SIG-M5 (cell line): Measurements from ENCODE around the gene FMN1.

ENCODE experiments used
- DNase-seq: peaks from one replicate; lab custom pipeline; 2025; lab: John Stamatoyannopoulos, UW

FMN1 gene

DNA sequence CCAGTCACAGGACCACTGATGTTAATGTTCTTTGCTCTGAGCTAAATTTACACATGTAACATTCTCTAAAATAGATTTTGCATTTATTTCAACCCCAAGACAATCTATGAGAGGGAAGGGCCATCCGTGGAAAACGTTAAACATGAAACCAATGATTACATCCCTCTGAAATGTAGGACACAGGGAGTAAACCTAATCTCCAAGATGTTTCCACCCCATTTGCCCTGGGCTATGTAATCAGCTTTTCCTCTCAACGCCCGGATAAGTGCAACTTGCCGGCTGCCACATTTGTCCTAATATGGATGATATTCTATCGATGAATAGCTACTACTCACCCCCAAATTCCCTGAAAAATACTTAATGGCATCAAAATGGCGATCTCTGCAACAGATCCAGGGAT lies 6.4 kb upstream of the FMN1 start:
- no peak for DNase-seq

DNA sequence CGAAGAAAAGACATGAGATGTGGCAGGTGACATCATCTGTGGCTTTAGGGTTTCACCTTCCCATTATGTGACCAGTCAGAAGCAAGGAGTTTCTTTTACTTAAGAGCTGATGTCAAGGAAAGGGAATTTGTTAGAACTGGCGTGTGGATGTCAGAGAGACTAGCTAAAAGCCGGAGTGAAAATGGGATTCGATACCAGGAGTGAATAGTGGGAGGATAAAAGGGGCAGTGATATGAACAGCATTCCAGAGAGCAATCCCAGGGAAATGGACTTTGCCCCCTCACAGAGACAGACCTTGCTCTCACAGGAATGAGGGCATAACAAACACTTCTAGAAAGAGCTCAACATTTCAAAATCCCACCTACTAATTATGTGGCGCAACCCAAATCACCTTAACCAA lies 5.9 kb upstream of the FMN1 start:
- no peak for DNase-seq

DNA sequence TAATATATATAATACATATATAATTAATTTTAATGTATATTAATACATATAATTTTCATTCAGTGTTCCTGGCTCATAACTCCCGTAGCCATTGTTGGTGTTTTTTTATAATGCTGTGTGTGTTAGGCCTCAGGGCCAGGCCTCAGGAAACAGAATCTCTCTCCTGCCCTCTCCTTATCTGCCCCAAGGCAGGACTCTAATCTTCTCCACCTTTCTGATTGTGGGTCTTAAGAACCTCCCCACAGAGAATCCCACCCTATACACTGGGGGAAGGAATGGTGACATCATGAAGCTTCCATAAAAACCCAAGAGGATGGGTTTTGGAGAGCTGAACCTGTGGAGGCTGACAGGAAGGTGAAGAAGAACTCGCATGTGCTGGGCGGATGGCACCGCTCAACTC lies 4.0 kb upstream of the FMN1 start:
- no peak for DNase-seq

DNA sequence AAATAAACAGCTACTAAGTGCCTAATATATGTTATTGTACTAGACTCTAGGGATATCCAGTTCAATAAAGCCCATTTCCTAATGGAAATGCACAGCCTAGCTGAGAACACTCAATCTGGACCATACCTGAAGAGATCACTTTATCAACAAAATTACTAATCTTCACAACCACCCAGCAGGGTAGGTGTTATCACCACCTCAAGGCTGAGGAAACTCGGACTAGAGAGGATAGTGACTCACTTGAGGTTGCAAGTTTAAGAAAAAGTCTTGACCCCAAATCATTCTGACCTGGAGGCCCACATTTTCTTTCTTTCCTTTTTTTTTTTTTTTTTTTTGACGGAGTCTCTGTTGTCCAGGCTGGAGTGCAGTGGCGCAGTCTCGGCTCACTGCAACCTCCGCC lies 3.1 kb upstream of the FMN1 start:
- no peak for DNase-seq

DNA sequence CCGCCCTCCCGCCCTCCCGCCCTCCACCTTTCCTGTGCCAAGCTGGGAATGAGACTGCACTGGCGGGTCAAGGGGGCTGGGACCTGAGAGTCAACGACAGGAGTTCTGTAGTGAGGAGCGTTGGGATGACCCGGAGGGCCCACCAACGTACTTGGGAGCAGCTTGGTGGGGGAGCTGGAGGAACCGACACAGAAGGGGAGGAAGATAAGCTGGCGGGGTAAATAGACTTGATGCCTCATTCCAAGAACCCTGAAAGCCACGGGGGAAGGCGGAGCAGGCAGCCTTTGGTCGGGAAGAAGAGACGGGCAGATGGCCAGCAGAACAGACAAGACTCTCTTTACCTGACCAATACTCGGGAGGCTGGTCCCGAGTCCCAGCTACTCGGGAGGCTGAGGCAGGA lies 277 bp downstream of the FMN1 start:
- DNase-seq = no peak

DNA sequence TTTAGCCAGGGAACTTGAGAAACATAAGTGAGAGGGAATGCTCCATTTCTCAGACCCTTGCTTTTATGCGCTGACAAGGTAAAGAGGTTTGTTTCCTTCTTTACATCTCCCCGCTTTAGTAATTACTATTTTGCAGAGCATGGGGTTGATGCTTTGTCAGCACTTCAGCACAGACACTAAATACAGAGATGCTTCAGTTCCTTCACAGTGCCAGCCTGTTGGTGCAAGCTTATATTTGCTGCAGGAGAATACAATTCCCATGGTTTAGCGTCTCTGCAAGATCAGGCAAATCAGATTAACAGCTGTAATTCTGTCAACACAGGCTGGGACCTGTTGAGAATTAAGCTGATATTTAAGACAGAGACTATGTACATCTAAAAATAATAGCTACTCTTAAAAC lies 2.9 kb downstream of the FMN1 start:
- no peak for DNase-seq

DNA sequence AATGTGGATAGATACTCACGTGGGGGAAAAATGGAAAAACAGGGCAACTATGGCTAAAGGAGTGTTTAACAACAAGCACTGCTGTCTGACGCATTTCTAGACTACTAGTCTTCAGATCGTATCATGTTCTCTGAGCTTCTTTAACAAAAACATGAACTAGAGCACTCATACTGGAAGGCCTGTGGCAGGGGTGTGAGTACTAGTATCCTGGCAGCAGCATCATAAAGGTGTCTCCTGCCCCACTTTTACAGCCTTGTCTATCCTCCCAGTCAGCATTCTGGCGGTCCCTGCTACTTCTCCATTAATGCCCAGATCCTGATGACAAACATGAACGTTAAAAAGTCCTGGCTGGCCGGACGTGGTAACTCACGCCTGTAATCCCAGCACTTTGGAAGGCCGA lies 4.0 kb downstream of the FMN1 start:
- no peak for DNase-seq

DNA sequence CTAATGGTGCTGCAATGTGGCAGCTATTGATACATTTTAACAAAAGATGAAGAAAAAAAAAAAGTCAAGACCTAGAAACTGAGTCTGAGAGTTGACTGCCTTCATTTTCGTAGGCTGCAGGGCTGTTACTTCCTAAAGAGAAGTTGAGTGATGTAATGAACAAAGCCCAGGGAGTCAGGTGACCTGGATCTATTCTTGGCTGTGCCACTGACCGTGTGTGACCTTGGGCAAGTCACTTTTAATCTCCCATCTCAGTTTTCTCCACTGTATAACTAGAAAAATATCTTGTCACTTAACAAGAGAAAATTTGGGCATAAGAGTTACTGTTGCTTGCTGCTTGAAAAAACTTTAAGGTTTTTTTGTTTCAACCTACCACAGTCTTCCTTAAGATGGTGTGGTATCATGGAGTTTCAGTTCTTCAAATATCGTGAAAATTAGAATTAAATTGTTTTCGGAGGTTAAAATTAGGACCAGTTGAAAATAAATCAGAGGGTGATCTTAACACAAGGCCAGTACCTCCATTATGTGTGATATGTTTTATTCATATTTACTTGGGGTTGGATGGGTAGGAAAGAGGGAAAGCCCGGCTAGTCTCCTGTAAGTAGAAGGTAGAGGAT lies 5.8 kb downstream of the FMN1 start:
- DNase-seq = no peak

DNA sequence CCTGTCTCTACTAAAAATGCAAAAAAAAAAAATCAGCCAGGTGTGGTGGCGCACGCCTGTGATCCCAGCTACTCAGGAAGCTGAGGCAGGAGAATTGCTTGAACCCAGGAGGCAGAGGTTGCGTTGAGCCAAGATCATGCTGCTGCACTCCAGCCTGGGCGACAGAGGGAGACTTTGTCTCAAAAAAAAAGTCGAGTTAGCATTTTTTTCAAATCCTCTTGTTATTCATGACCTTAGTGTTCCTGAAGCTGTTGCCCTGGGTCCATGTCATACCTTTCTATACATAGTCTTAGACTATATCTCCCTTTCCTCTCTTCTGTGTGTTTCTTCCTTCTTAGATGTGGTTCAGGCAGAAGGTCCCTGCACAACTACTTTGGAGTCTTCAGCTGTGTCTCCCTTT lies 6.4 kb downstream of the FMN1 start:
- DNase-seq = no peak

DNA sequence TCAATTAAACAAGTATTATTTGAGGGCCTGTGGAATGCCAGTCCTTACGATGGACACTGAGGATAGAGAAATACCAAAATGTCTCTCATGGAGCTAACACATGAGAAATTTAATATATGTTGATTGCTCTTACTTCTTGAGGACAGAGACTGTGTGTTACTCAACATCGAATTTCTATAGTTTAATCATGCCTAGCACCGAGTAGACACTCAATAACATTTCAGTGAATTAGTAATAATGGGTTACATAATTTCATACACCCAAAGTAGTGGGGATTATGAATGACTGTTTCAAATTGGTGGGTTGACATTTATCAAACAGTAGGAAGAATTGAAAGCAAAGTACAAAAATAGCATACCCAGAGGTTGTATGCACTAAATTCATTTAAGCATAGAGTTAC lies 11.2 kb downstream of the FMN1 start:
- no peak for DNase-seq

DNA sequence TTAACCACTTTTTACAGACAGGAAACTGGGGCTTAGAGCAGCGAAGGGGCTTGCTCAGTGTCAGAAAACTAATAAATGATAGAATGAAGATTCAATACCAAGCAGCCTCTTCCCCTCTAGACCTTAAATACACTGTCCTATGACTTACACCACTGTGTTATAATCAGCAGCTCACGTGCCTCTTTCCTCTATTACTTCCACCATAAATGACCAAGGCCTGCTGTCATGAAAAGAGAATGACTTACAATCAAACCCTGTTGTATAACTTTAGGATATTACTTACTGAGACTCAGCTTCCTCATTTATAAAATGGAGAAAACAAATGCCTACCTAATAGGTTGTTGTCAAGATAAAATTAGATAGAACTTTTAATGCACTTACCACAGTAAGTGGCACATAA lies 11.6 kb downstream of the FMN1 start:
- no peak for DNase-seq

DNA sequence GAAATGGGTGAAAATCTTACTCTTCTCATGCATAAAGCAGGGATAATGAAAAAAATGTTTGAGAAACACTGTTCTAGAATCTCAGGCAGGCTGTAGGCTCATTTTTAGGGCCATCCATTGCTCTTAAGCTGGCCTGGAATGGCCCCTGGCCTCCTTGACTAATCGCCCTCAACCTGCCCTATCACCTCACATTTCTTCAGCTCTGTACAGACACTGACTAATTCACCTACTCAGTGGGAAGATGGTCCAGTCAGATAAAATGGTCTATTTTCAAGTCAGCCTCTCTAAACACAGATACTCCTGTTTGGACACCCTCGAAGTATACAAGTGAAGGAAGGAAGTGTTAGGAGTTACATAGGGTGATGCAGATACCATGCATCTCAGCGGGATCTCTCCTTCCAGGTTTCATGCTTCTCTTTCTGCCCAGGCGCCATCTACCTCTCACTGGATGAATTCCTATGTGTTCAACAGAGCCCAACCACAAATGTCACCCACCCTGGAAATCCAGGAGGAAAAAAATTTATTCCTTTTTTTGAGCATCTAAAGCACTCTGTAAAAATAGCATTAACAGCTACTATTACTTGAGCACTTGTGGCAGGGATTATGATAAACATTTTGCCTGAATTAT lies 12.1 kb downstream of the FMN1 start:
- DNase-seq = no peak

DNA sequence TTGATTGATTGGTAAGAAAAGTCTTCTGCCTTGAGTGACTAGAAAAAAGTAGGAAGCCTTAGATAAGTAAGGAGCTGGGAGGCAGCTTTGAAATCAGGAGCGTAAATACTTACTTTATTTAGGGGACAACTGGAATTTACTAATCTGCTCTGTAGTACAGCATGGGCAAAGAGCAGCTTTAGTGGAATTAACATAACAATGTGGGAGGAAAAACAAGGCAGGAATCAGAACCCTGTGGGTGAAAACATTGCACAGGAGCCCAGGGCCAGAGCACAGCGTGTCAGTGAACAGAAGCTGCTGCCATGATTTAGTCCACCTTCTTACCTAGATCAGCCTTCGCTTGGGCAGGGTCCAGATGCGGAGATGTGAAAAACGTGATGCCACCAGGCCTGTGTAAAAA lies 14.6 kb downstream of the FMN1 start:
- DNase-seq = no peak

DNA sequence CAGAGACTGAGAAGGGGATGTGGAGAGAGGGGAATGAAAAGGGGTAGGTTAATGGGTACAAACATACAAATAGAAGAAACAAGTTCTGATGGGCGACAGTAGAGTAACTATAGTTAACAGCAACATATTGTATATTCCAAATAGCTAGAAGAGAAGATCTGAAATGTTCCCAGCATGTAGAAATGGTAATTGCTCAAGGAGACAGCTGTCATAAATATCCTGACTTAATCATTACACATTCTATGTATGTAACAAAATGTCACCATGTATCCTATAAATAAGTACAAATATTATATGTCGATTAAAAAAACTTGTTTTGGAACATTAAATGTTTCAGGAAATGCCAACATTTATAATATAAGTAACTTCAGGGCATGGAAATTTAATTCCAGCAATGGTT lies 23.3 kb downstream of the FMN1 start:
- no peak for DNase-seq

DNA sequence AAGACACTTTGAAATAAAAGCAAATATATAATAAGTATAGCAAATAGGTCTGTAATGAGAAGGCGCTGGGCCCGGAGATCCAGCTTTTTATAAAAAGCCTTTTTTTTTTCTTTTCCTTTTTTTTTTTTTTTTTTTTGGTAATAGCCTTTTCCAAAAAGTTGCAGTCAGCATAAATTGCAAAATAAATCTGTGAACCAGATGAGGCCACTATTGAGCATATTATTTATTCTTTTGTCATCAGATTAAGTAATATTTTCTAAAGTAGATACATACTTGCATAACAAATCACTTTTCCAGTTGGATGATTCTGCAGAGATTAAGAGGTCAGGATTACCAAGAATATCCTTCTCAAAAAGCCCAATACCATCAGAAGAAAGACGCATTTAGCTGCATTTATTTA lies 24.9 kb downstream of the FMN1 start:
- no peak for DNase-seq

DNA sequence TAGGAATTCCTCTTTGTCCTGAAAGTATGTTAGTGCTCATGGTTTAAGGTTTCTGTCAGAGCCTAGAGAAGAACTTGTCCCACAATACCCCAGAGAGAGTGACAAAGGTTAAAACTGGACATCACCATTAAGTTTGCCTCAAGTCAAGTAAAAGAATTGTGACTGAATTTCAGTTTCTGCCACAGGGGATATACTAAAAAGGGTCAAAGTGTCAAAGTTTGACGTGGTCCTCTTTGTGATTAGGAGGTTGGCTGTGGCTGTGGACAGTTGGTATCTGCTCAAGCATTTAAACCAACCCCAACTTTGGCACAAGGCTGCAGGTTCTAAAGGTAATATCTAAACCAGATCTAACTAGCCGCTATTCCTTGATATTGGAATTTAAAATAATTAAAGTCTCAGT lies 26.1 kb downstream of the FMN1 start:
- DNase-seq = no peak

DNA sequence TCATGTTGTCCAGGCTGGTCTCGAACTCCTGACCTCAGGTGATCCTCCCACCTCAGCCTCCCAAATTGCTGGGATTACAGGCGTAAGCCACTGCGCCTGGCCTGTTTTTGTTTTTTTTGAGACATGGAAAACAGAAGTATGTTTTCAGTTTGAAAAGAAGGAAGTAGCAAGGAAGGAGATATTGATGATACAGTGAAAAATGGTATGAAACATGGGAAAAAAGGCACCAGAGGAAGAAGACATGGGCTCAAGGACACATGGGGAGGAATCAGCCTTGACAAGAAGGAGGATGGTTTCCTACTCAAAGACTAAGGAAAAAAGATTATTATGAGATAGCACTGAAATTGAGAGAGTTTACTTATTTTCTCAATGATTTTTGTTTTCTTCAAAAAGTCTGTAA lies 30.7 kb downstream of the FMN1 start:
- no peak for DNase-seq

DNA sequence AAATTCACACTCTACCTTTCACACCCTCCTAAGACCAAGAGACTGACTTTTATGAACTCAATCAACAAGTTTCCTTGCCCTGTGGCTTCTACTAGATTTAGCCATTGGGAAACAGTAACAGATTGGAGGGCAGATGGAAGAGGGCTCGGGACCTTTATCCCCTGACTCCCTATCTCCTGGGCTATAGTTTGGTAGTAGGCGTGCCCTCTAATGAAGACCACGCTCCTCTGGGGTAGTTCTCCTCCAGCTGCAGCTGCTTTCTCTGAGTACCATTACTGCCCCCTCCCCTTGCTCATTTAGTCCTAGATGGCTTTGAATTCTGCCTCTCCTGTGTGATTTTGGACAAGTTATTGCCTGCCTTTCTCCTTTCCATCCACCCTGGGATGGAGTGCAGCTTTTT lies 33.3 kb downstream of the FMN1 start:
- DNase-seq = no peak

DNA sequence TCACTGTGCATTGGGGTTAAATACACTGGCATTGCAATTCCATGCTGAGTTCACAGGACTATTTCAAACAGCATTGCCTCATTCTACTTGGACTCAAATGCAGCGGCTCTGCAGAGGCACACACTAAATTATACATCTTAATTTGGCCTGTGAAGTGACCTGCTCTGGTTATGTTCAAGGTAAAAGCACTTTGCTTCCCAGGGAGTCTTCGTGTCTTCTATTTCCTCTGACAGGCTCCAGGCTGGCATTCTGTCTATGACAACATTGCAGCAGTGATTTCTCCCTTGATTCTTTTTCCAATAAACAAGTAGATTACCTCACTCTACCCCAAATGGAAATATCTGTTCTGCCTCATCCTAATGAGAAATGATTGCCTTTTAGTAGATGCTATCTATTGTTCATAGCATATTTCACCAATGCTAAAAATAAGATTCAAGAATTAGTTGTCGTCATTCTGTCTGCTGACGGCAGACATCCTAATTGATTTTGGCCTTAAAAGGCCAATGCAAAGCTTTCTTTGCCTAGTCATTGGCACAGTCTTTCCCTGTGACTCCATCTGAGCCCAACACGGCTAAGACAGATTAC lies 33.8 kb downstream of the FMN1 start:
- no peak for DNase-seq

DNA sequence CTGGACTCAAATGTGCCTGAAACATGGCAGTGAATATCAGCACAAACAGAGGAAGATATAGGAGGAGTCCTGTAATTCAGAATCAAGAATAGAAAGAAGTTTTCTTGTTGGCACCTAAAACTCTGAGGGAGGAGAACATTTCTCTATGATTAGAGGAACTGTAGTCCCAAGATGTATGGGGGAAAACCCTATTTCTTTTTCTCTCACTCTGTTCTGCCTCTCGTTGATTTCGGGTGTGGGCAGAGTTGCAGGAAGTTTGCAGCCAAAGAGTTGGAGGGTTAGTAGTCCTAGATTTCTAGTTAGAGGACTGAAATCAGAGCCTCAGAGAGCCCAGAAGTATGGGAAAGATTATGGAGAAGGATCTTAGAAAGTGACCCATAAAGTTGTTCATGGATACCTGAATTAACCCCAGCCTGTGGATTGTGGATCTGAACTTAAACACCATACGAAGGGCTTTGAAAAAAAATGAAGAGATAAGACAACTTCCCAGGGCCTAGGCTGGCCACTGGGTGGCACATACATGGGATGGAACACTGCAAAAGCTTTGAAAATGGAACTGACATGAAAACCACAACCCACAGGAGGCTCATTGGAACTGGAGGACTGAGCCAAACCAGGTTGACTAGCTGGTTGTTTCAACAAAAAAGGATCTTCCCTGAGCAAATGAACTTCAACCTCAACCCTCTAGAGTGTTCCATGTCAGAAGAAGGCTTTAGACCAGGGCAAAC lies 34.6 kb downstream of the FMN1 start:
- no peak for DNase-seq

DNA sequence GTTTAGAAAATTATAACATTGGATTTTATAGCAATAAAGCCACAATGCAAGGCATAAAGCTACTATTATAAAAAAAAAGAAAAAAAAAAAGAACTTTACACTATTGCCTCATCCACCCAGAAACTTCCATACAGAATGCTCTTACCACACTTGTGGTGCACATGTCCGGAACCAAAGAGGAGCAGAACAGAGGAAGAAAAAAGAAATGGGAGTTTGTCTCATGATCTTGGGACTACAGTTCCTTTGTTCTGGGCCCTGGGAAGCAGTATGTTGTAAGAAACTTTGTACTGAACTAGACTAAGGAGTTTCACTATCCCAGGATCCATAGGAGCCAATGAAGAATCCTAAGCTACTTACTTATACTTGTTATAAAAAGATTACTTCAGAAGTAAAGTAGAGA lies 36.1 kb downstream of the FMN1 start:
- DNase-seq = no peak

DNA sequence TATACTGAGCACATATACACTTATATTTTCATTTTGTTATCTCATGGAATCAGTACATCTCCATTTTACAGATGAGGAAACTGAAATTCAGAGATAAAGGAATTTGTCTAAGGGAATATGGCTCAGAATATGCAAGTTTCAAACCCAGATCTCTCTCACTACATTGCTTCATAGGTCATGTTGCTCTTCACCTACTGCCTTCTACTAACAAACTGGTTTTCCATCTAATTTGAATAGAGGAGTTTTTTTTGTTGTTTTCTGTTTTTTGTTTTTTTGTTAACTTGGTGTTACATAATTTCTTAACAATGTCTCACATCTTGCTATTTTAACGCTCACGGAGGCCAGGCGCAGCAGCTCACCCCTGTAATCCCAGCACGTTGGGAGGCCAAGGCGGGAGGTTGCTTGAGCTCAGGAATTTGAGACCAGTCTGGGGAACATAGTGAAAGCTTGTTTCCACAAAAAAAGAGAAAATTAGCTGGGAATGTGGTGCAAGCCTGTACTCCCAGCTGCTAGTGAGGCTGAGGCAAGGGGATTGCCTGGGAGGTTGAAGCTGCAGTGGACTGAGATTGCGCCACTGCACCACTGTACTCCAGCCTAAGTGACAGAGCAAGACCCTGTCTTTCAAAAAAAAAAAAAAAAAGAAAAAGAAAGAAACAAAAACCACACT lies 37.0 kb downstream of the FMN1 start:
- no peak for DNase-seq
